DOHH2 (cell line): ENCODE measurements around the gene CLPTM1L.

Experiments
- H3F3A ChIP-seq: fragments of 200-600 bp; sonication (generic), shearing (Covaris generic); 2 replicates; pipeline ENCODE4 v1.6.0; 2016; ENCODE audit warnings: antibody characterized with exemption, mild to moderate bottlenecking; ENCODE audit not compliant: control insufficient read depth, insufficient read depth
- H3K27ac ChIP-seq: fragments of 200-600 bp; sonication (generic); 2 replicates; pipeline ENCODE4 v1.5.1; 2014; ENCODE audit warnings: low read depth, mild to moderate bottlenecking, low read length, moderate library complexity
- H3K27me3 ChIP-seq: fragments of 200-600 bp; sonication (generic); 2 replicates; pipeline ENCODE4 v1.6.1; 2014; ENCODE audit warnings: mild to moderate bottlenecking, low read length, mixed read lengths; ENCODE audit not compliant: control insufficient read depth
- H3K36me3 ChIP-seq: fragments of 200-600 bp; sonication (generic); 2 replicates; pipeline ENCODE4 v1.6.1; 2014; ENCODE audit warnings: mild to moderate bottlenecking, low read length, moderate library complexity, mixed read lengths; ENCODE audit not compliant: control insufficient read depth
- H3K4me1 ChIP-seq: fragments of 200-600 bp; sonication (generic); 2 replicates; pipeline ENCODE4 v1.6.1; 2014; ENCODE audit warnings: mild to moderate bottlenecking, low read length, mixed read lengths; ENCODE audit not compliant: control insufficient read depth
- H3K4me2 ChIP-seq: fragments of 200-600 bp; sonication (generic); 2 replicates; pipeline ENCODE4 v1.6.0; 2014; ENCODE audit warnings: mild to moderate bottlenecking, low read length, moderate library complexity
- H3K4me3 ChIP-seq: fragments of 200-600 bp; sonication (generic); 2 replicates; pipeline ENCODE4 v1.5.1; 2014; ENCODE audit warnings: mild to moderate bottlenecking, low read length, mixed read lengths
- H3K79me2 ChIP-seq: fragments of 200-600 bp; sonication (generic); 2 replicates; pipeline ENCODE4 v1.6.1; 2014; ENCODE audit warnings: mild to moderate bottlenecking, low read length, mixed read lengths; ENCODE audit not compliant: control insufficient read depth
- H3K9me2 ChIP-seq: fragments of 200-600 bp; sonication (generic); replicated peaks from 2 replicates; pipeline ENCODE4 v1.6.1; 2014; ENCODE audit warnings: mild to moderate bottlenecking, low read length, mixed read lengths; ENCODE audit not compliant: control insufficient read depth
- H3K9me3 ChIP-seq: fragments of 200-600 bp; sonication (generic); 2 replicates; pipeline ENCODE4 v1.6.1; 2014; ENCODE audit warnings: antibody characterized with exemption, low read length, mixed read lengths; ENCODE audit not compliant: control insufficient read depth, insufficient read depth
- H4K20me1 ChIP-seq: fragments of 200-600 bp; sonication (generic); 2 replicates; pipeline ENCODE4 v1.6.0; 2014; ENCODE audit warnings: low read depth, mild to moderate bottlenecking, antibody characterized with exemption, low read length, moderate library complexity; ENCODE audit not compliant: control insufficient read depth, insufficient read depth
- EZH2phosphoT487 ChIP-seq: fragments of 200-600 bp; sonication (generic); IDR thresholded peaks from 2 replicates; pipeline ENCODE4 v1.6.1; 2017; ENCODE audit warnings: borderline replicate concordance, mild to moderate bottlenecking, antibody characterized with exemption, low read length, moderate library complexity, mixed read lengths
- TF ChIP-seq, protein P1 (sequence below): fragments of 200-600 bp; sonication (generic); IDR thresholded peaks from one replicate; pipeline ENCODE4 v1.5.1; 2014; ENCODE audit warnings: antibody characterized with exemption, mild to moderate bottlenecking, low read depth, low read length; ENCODE audit not compliant: poor library complexity, severe bottlenecking

CLPTM1L gene

DNA sequence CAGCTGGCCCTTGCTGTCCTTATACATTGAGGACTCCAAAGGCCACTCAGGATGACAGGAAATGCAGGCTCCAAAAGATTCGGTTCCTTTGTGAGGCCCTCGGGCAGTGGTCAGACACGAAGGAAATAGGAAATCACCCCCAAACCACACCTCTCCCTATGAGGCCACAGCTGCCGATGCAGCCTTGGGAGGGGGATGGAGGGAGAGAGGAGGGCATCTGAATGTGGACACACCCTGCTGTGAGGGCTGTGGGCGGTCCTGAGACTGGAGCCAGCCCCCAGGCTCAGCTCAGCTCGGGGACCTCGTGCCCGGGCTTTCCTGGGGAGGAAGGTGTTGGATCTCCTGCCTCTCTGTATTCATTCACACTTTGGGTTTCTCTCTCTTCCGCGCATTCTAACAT lies 2.7 kb upstream of the CLPTM1L start:
- H3K36me3 ChIP-seq: peaks cover 19% of the 10 kb centered on the region
- no peaks in the 10 kb centered on the region for H3K9me3 ChIP-seq
- H3K79me2 ChIP-seq: peaks cover 33% of the 10 kb centered on the region
- H3K4me1 ChIP-seq: peaks cover 23% of the 10 kb centered on the region
- H3K4me2 ChIP-seq: no peak overlapping the region
- no peaks in the 10 kb centered on the region for H4K20me1 ChIP-seq
- peaks cover 7% of the 10 kb centered on the region for H3F3A ChIP-seq
- H3K27ac ChIP-seq: no peak overlapping the region
- H3K27me3 ChIP-seq: no peaks in the 10 kb centered on the region
- TF ChIP-seq, protein P1, sequence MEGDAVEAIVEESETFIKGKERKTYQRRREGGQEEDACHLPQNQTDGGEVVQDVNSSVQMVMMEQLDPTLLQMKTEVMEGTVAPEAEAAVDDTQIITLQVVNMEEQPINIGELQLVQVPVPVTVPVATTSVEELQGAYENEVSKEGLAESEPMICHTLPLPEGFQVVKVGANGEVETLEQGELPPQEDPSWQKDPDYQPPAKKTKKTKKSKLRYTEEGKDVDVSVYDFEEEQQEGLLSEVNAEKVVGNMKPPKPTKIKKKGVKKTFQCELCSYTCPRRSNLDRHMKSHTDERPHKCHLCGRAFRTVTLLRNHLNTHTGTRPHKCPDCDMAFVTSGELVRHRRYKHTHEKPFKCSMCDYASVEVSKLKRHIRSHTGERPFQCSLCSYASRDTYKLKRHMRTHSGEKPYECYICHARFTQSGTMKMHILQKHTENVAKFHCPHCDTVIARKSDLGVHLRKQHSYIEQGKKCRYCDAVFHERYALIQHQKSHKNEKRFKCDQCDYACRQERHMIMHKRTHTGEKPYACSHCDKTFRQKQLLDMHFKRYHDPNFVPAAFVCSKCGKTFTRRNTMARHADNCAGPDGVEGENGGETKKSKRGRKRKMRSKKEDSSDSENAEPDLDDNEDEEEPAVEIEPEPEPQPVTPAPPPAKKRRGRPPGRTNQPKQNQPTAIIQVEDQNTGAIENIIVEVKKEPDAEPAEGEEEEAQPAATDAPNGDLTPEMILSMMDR: no peak
- H3K4me3 ChIP-seq: no peak overlapping the region
- no peaks in the 10 kb centered on the region for H3K9me2 ChIP-seq

DNA sequence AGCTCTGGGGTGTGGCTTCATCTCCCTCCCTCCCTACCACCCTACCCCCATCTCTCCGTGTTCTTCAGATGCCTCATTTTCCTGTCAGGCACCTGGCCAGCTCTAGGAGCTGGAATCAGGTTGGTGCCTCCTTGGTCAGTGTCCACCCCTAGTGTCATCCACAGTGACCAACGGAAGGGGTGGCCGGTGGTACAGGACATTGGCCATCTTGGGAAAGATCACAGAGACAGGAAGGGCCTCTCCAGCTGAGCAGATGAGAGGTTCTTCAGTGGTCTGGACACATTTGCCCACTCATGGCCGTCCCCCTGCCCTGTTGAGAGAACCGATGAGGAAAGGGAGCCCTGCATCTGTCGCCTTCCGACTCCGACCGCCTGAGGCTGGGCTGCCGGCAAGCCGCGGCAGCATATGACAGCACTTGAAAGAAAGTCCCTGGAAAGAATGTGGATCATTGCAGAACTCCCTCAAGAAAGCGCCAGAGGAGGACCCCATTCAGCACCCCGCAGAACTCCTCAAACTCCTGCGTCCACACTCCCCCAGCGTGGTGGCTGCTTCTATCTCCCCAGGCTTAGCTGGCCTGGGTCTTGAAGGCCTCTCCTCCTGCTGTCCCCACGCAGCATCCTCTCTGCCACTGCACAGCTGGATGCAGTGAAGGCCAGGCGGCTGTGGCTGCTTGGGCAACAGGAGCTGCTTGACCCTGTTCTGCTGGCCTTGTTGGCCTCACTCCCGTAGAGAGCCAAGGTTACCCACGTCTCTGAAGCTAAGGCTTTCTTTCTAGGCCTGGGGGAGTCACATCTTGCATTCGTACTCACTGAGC lies 1.9 kb upstream of the CLPTM1L start:
- TF ChIP-seq, protein P1: no peak
- no peak for TF ChIP-seq EZH2phosphoT487
- no peaks in the 10 kb centered on the region for H3K9me3 ChIP-seq
- H3K27me3 ChIP-seq: no peaks in the 10 kb centered on the region
- H3F3A ChIP-seq: peaks cover 11% of the 10 kb centered on the region
- H3K27ac ChIP-seq: no peak overlapping the region
- H3K4me2 ChIP-seq: no peak overlapping the region
- peaks cover 40% of the 10 kb centered on the region for H3K79me2 ChIP-seq
- H3K4me3 ChIP-seq: no peak overlapping the region
- H3K9me2 ChIP-seq: no peaks in the 10 kb centered on the region
- H4K20me1 ChIP-seq: no peaks in the 10 kb centered on the region
- peaks cover 26% of the 10 kb centered on the region for H3K36me3 ChIP-seq
- peaks cover 26% of the 10 kb centered on the region for H3K4me1 ChIP-seq

DNA sequence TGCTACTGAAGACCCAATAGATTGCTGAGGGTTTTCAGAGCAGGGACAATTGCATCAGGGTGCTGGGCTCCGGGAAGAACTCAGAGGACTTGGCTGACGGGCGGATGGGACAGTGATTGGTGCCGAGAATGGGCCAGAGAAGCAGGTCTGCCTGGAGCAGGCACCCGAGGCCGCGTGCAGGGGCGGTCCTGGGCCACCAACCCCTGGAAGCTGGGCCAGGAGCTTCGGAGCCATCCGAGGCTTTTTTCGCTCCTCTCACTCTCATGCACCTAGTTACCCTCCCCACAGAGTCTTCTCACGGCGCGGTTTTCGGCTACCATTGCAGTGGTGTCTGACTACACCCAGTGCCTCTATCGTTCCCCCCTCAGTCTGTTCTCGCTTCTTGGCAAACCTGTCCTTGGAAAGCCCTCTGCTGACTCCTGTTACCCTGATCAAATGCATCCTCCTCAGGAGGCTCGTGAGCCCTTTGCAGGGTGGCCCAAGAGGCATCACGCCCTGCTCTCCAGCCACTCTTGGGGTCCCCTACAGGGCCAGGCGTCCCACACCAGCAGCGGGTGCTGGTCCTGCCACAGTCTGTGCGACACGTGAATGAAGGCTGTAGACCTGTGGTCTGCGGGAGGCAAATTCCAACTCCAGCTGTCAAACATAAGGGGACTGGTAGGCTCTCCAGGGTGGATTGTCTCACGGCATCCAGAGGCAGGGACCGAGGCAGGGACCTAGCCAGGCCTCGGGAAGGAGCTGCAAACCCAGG lies 1.2 kb upstream of the CLPTM1L start:
- Histone ChIP-seq H3K27ac (no peak overlapping the region), H3K27me3 (no peaks in the 10 kb centered on the region), H4K20me1 (peaks cover 6% of the 10 kb centered on the region; the same call in 1 of the 2 replicates), H3K4me2 (peak overlapping the region; percentile 79), H3K4me1 (peaks cover 34% of the 10 kb centered on the region), H3F3A (peaks cover 18% of the 10 kb centered on the region), H3K36me3 (peaks cover 34% of the 10 kb centered on the region), H3K9me2 (no peaks in the 10 kb centered on the region), H3K79me2 (peaks cover 48% of the 10 kb centered on the region), H3K4me3 (peak overlapping the region; percentile 93), H3K9me3 (no peaks in the 10 kb centered on the region)
- TF ChIP-seq, protein P1: no peak
- no peak for TF ChIP-seq EZH2phosphoT487
